ENCODE measurements around the gene KLHL6.

- no peak for TF ChIP-seq POLR2AphosphoS5 (IDR thresholded peaks at IDR 0.05)
- TF ChIP-seq POLR2A (IDR thresholded peaks at IDR 0.05) = no peak
These were observed 36.5 kb upstream of the KLHL6 start for GRCh38 chr3:183591881-183592521.

All from suprapubic skin (tissue), 4 donors.